Stomach (tissue), 9 donors: ENCODE measurements around the gene OR10P1. TPM values are rescaled to one million over a fixed set of nuclear protein-coding genes. Genes with fewer than 3 reads are reported as not detected.

ENCODE experiments used
- DNase-seq, 2 donors: peaks; one replicate each; pipeline versions ENCODE4 v3.0.0 to v3.0.0-alpha.2; 2013 to 2019
- H3K27ac ChIP-seq, 5 donors: fragments of 200-600 bp in 4 of 5; sonication (generic) in 4 of 5; one replicate each; pipeline ENCODE4 v1.5.1; 2013 to 2019; ENCODE audit warnings: mild to moderate bottlenecking in 1 of 5, moderate library complexity in 1 of 5
- H3K27me3 ChIP-seq, 3 donors: fragments of 200-600 bp; sonication (generic); one replicate each; pipeline ENCODE4 v1.5.1; 2017 to 2019; ENCODE audit warnings: mixed run types in 1 of 3
- H3K36me3 ChIP-seq, 4 donors: fragments of 200-600 bp; sonication (generic); 1 replicate in 3 of 4; 2 replicates in 1 of 4; pipeline ENCODE4 v1.5.1; 2016 to 2019
- H3K4me1 ChIP-seq, 4 donors: fragments of 200-600 bp; sonication (generic); one replicate each; pipeline ENCODE4 v1.5.1; 2016 to 2019
- H3K4me3 ChIP-seq, 4 donors: fragments of 200-600 bp; sonication (generic) in 3 of 4; one replicate each; pipeline ENCODE4 v1.5.1; 2016 to 2019; ENCODE audit warnings: mild to moderate bottlenecking in 1 of 4
- H3K9me3 ChIP-seq, 4 donors: fragments of 200-600 bp; sonication (generic); one replicate each; pipeline ENCODE4 v1.5.1; 2016 to 2019
- CTCF ChIP-seq, 7 experiments: fragments of 450-650 bp in 4 of 7; fragments of 200-600 bp in 3 of 7; sonication (generic) in 3 of 7; IDR thresholded peaks; one replicate each; pipeline ENCODE4 v1.5.1; 2016 to 2019; ENCODE audit warnings: antibody characterized with exemption in 7 of 7, control low read depth in 2 of 7, mild to moderate bottlenecking in 1 of 7
- EP300 ChIP-seq: sonication (generic); formaldehyde crosslinking; IDR thresholded peaks from one replicate; pipeline ENCODE4 v1.6.1; 2017; ENCODE audit warnings: antibody characterized with exemption
- POLR2A ChIP-seq, 4 donors: fragments of 450-650 bp; IDR thresholded peaks; one replicate each; pipeline ENCODE4 v1.6.1; 2016; ENCODE audit warnings: antibody characterized with exemption in 4 of 4, control low read depth in 2 of 4, mild to moderate bottlenecking in 1 of 4, moderate library complexity in 1 of 4
- POLR2AphosphoS5 ChIP-seq, 3 donors: sonication (generic); formaldehyde crosslinking; IDR thresholded peaks; one replicate each; pipeline ENCODE4 v1.6.1; 2016; ENCODE audit warnings: antibody characterized with exemption in 3 of 3
- WGBS, 5 donors: extraction: QIAGEN DNeasy Blood & Tissue Kit in 3 of 5; methylation state at CpG; one replicate each; pipeline versions ENCODE4 v1.1.5 to v1.1.7; 2013 to 2018; 5-methylcytosine and 5-hydroxymethylcytosine counted together
- intact Hi-C: fragments of 100-400 bp; cut with DNase I; formaldehyde crosslinking; loops from one replicate; pipeline ENCODE4 v1.15.1; 2023; ENCODE audit warnings: low total_unique reads
- polyA plus RNA-seq, 3 donors: library from polyadenylated mRNA; stranded (reverse); fragments of 200-250 nt; gene quantifications; one replicate each; pipeline ENCODE4 v1.2.3, GENCODE V29; 2013
- total RNA-seq, 5 donors: library from RNA; depleted of rRNA; stranded (reverse); fragments of >200 nt; gene quantifications; one replicate each; pipeline versions ENCODE4 v1.1.0 to v1.2.3, GENCODE V29; 2014 to 2016
- donor health status: healthy with polysubstance abuse.
- donor health status: Bipolar disorder and iron deficiency.
- donor health status: healthy.

Gene OR10P1
- total and polyA plus RNA-seq, 8 donors = not detected

- H3K27ac ChIP-seq = no peak overlapping the region
- TF ChIP-seq POLR2AphosphoS5 (IDR thresholded peaks at IDR 0.05) = no peak
- no peak for TF ChIP-seq CTCF (IDR thresholded peaks at IDR 0.05)
- TF ChIP-seq EP300 = no peak
- no peak for TF ChIP-seq POLR2A (IDR thresholded peaks at IDR 0.05)
- no peak for DNase-seq
- WGBS, 5 donors = 61 to 82% (median 63%) methylated on average over 6 of the region's 6 CpGs
- H3K36me3 ChIP-seq = no peaks in the 10 kb centered on the region
- intact Hi-C loops = no loop called here
- H3K9me3 ChIP-seq = no peaks in the 10 kb centered on the region
- H3K4me1 ChIP-seq = peaks cover 0 to 4% (median 0%) of the 10 kb centered on the region in 4 donors
- no peak overlapping the region for H3K4me3 ChIP-seq
- no peaks in the 10 kb centered on the region for H3K27me3 ChIP-seq
These were observed 21.5 kb downstream of the OR10P1 start for GRCh38 chr12:55658212-55658611.

GRCh38 chr12:55658635-55659391, 22.1 kb downstream of the OR10P1 start:
- Histone ChIP-seq H3K9me3 (no peaks in the 10 kb centered on the region), H3K27ac (peak overlapping the region in 2 of 5 donors; percentile 7 to 67), H3K4me1 (peaks cover 0 to 4% (median 0%) of the 10 kb centered on the region in 4 donors), H3K36me3 (no peaks in the 10 kb centered on the region), H3K4me3 (no peak overlapping the region), H3K27me3 (no peaks in the 10 kb centered on the region)
- TF ChIP-seq CTCF (IDR thresholded peaks at IDR 0.05) (no peak), POLR2A (IDR thresholded peaks at IDR 0.05) (no peak), EP300 (no peak), POLR2AphosphoS5 (IDR thresholded peaks at IDR 0.05) (no peak)
- 71 to 84% (median 76%) methylated on average over 3 of the region's 3 CpGs for WGBS, 5 donors
- no peak for DNase-seq
- intact Hi-C loops = no loop called here

- H3K9me3 ChIP-seq = no peaks in the 10 kb centered on the region
- peaks cover 0 to 4% (median 0%) of the 10 kb centered on the region in 4 donors for H3K4me1 ChIP-seq
- H3K27me3 ChIP-seq = no peaks in the 10 kb centered on the region
- H3K36me3 ChIP-seq = no peaks in the 10 kb centered on the region
- 59 to 80% (median 73%) methylated on average over 9 of the region's 9 CpGs for WGBS, 5 donors
- TF ChIP-seq POLR2AphosphoS5 (IDR thresholded peaks at IDR 0.05) = peak in 1 of 3 donors; percentile 51
- no peak for TF ChIP-seq EP300
- TF ChIP-seq POLR2A (IDR thresholded peaks at IDR 0.05) = no peak
- peak in 2 of 7 experiments; percentile 20 for TF ChIP-seq CTCF (IDR thresholded peaks at IDR 0.05)
- H3K4me3 ChIP-seq = no peak overlapping the region
- peak in 1 of 2 donors; percentile 37 for DNase-seq
- intact Hi-C loops = no loop called here
- H3K27ac ChIP-seq = peak overlapping the region in 1 of 5 donors; percentile 67
These were observed 23.0 kb downstream of the OR10P1 start for GRCh38 chr12:55659486-55660385.

GRCh38 chr12:55663391-55663790, 26.7 kb downstream of the OR10P1 start:
- Histone ChIP-seq H3K36me3 (no peaks in the 10 kb centered on the region), H3K27ac (no peak overlapping the region), H3K4me1 (no peaks in the 10 kb centered on the region), H3K27me3 (no peaks in the 10 kb centered on the region), H3K4me3 (no peak overlapping the region), H3K9me3 (no peaks in the 10 kb centered on the region)
- WGBS, 5 donors = 40 to 51% (median 45%) methylated on average over 1 of the region's 1 CpG
- intact Hi-C loops = no loop called here
- TF ChIP-seq POLR2A (IDR thresholded peaks at IDR 0.05) (no peak), EP300 (no peak), CTCF (IDR thresholded peaks at IDR 0.05) (no peak), POLR2AphosphoS5 (IDR thresholded peaks at IDR 0.05) (no peak)
- no peak for DNase-seq
